Prostate gland (tissue), 2 donors: ENCODE data around the gene ERBIN.

ENCODE experiments used
- CTCF ChIP-seq, 4 experiments: fragments of 200-600 bp in 2 of 4; fragments of 450-650 bp in 2 of 4; sonication (generic) in 2 of 4; IDR thresholded peaks; 1 replicate in 3 of 4; 2 replicates in 1 of 4; pipeline ENCODE4 v1.5.1; 2016 to 2019; ENCODE audit warnings: antibody characterized with exemption in 4 of 4, mild to moderate bottlenecking in 2 of 4, moderate library complexity in 2 of 4
- POLR2AphosphoS5 ChIP-seq: sonication (generic); formaldehyde crosslinking; IDR thresholded peaks from one replicate; pipeline ENCODE4 v1.6.1; 2017; ENCODE audit warnings: antibody characterized with exemption

GRCh38 chr5:65925044-65925600 lies 1.3 kb upstream of the ERBIN start:
- TF ChIP-seq CTCF (IDR thresholded peaks at IDR 0.05) (no peak), POLR2AphosphoS5 (no peak)
